Muscle of leg (tissue), 11 donors: ENCODE data around the gene SLC4A5. TPM values are rescaled to one million over a fixed set of nuclear protein-coding genes. Genes with fewer than 3 reads are reported as not detected.

Experiments used
- DNase-seq: peaks from one replicate; pipeline ENCODE4 v3.0.0; 2013
- H3K27ac ChIP-seq: one replicate; pipeline ENCODE4 v1.5.1; 2013; ENCODE audit warnings: mild to moderate bottlenecking, low read length, control low read depth
- H3K27me3 ChIP-seq: one replicate; pipeline ENCODE4 v1.6.1; 2013; ENCODE audit warnings: low read length; ENCODE audit not compliant: control insufficient read depth, insufficient read depth
- H3K36me3 ChIP-seq: one replicate; pipeline ENCODE4 v1.6.1; 2013; ENCODE audit warnings: low read length; ENCODE audit not compliant: control insufficient read depth, insufficient read depth
- H3K4me1 ChIP-seq: one replicate; pipeline ENCODE4 v1.6.1; 2013; ENCODE audit warnings: low read length; ENCODE audit not compliant: control insufficient read depth, insufficient read depth
- H3K4me3 ChIP-seq: one replicate; pipeline ENCODE4 v1.5.1; 2013; ENCODE audit warnings: low read length, control low read depth
- H3K9me3 ChIP-seq: replicated peaks from 2 replicates; pipeline ENCODE4 v1.6.1; 2013; ENCODE audit warnings: low read depth, low read length; ENCODE audit not compliant: control insufficient read depth
- WGBS: methylation state at CpG from one replicate; pipeline ENCODE4 v1.1.5; 2013; ENCODE audit warnings: missing lambda C conversion rate; ENCODE audit not compliant: insufficient coverage; 5-methylcytosine and 5-hydroxymethylcytosine counted together
- polyA plus RNA-seq, 8 donors: library from polyadenylated mRNA; unstranded; fragments of 120-200 nt; gene quantifications; one replicate each; pipeline versions ENCODE4 v1.2.1 to v1.2.3, GENCODE V29; 2013; ENCODE audit warnings: inconsistent platforms in 1 of 8, low replicate concordance in 1 of 8; ENCODE audit not compliant: insufficient read length in 8 of 8, insufficient read depth in 1 of 8
- total RNA-seq: library from RNA; stranded (reverse); fragments of 120-200 nt; gene quantifications from one replicate; pipeline ENCODE4 v1.2.4, GENCODE V29; 2013

Gene SLC4A5
- total and polyA plus RNA-seq, 9 donors, result 1.2 to 2.2 (median 1.6) TPM

DNA sequence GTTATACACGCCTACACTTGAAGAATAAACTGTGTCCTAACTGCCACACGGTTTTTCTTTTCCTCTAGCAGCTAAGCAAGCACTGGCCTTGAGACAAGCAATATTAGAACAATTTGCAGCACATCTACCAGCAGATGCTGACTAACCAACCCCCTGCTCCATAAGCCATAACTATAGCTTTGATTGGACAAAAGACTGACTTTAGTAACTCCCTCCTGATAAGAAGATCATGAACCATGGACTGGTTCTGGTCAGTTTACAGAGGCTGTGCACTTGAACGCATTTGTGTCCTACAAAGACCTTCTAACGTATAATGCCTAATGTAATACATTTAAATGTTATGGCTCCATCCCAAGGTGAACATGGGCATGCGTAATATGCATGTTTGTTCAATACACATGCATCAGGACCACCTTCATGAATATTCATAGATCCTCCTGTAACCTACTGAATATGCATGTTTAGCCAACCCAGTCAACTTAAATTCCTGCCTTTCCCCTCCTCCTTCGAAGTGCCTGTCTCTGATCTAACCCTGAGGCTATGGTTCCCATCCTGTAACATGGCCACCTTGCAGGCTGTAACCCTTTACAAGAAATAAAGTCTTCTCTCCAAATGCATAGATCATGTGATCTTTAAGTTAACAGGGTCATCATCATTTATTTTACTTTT is 26.5 kb downstream of the SLC4A5 start:
- WGBS, result 41% methylated on average over 4 of the region's 6 CpGs
- Histone ChIP-seq H3K27ac (no peak overlapping the region), H3K4me3 (no peak overlapping the region), H3K36me3 (peaks cover 5% of the 10 kb centered on the region), H3K4me1 (no peaks in the 10 kb centered on the region), H3K27me3 (no peaks in the 10 kb centered on the region), H3K9me3 (no peaks in the 10 kb centered on the region)
- DNase-seq, result no peak

DNA sequence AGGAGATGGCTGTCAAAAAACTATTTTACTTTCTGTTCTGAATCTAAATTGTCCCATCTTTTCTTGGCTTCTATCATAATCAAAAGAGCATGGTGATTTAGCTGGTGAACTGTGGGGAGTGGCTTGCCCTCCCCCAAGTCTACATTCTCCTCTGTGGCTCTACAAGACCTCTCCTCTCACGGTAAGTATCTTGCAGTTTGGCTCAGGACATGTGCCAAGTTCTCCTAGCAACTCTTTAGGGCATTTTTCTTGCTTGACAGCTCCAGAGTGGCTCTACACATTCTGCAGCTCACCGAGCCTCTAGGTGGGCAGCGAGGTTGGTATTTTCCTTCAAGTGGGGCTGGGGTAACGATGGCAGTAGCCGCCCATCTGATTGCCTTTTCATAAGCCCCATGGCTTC is 29.1 kb downstream of the SLC4A5 start:
- peaks cover 5% of the 10 kb centered on the region for H3K36me3 ChIP-seq
- H3K27me3 ChIP-seq, result no peaks in the 10 kb centered on the region
- H3K4me1 ChIP-seq, result no peaks in the 10 kb centered on the region
- H3K9me3 ChIP-seq, result no peaks in the 10 kb centered on the region
- no peak overlapping the region for H3K27ac ChIP-seq
- no peak for DNase-seq
- H3K4me3 ChIP-seq, result no peak overlapping the region
- no CpG with 5 or more reads among the region's 5 CpGs for WGBS

DNA sequence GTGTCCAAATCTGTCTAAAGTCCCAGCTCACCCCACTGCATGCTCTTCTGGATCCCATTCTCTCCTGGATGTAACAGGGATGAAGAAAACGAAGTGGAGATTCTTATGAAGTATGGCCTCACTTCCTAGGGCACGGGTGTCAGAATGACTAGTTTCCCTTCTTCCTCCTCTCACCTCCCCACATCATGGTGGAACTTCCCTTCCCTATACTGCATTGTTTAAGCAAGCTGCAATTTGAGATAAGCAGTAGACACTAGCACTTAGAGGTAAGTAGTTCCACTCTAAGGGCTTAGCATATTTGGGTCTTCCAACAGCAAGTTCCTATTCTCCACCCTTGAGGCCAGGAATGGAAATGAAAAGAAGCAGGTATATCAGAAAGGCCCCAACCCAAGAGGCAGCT is 29.7 kb downstream of the SLC4A5 start:
- Histone ChIP-seq H3K27me3 (no peaks in the 10 kb centered on the region), H3K4me3 (no peak overlapping the region), H3K36me3 (peaks cover 5% of the 10 kb centered on the region), H3K27ac (no peak overlapping the region), H3K4me1 (no peaks in the 10 kb centered on the region), H3K9me3 (no peaks in the 10 kb centered on the region)
- no CpG with 5 or more reads among the region's 2 CpGs for WGBS
- no peak for DNase-seq

DNA sequence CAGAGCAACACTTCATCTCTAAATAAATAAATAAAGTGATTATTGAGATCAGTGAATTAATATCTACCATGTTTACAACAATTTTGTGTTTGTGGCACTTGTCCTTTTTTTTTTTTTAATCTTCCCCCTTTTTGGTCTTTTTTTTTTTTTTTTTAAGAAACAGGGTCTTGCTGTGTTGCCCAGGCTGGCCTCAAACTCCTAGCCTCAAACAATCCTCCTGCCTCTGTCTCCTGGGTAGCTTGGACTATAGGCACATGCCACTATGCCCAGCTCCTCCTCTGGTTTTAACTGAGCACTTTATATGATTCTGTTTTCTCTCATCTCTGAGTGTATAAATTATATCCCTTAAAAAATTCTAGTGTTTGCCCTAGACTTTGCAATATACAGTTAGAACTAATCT is 30.3 kb downstream of the SLC4A5 start:
- Histone ChIP-seq H3K36me3 (peaks cover 5% of the 10 kb centered on the region), H3K27me3 (no peaks in the 10 kb centered on the region), H3K4me1 (no peaks in the 10 kb centered on the region), H3K9me3 (no peaks in the 10 kb centered on the region), H3K4me3 (no peak overlapping the region), H3K27ac (no peak overlapping the region)
- DNase-seq, result no peak

DNA sequence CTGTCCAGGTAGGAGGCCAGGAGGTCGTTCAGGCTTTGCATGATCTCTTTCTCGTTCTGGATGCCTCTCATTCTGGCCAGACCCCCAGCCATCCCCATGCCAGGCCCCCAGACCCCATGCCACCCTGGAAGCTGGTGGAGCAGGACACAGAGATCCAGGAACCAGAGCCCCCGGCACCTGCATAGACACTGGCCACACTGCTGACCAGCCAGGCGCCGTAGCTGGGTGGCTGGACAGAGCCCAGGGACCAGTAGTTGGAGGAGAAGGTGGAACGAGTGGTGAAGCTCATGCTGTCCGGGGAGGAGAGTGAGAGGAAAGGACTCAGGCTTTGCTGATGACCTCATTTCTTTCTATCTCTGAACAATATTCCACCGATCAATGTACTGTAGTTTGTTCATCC is 35.5 kb downstream of the SLC4A5 start:
- H3K9me3 ChIP-seq, result no peaks in the 10 kb centered on the region
- H3K27ac ChIP-seq, result no peak overlapping the region
- WGBS, result 83% methylated on average over 4 of the region's 8 CpGs
- H3K36me3 ChIP-seq, result no peaks in the 10 kb centered on the region
- no peaks in the 10 kb centered on the region for H3K27me3 ChIP-seq
- H3K4me1 ChIP-seq, result no peaks in the 10 kb centered on the region
- no peak for DNase-seq
- no peak overlapping the region for H3K4me3 ChIP-seq

DNA sequence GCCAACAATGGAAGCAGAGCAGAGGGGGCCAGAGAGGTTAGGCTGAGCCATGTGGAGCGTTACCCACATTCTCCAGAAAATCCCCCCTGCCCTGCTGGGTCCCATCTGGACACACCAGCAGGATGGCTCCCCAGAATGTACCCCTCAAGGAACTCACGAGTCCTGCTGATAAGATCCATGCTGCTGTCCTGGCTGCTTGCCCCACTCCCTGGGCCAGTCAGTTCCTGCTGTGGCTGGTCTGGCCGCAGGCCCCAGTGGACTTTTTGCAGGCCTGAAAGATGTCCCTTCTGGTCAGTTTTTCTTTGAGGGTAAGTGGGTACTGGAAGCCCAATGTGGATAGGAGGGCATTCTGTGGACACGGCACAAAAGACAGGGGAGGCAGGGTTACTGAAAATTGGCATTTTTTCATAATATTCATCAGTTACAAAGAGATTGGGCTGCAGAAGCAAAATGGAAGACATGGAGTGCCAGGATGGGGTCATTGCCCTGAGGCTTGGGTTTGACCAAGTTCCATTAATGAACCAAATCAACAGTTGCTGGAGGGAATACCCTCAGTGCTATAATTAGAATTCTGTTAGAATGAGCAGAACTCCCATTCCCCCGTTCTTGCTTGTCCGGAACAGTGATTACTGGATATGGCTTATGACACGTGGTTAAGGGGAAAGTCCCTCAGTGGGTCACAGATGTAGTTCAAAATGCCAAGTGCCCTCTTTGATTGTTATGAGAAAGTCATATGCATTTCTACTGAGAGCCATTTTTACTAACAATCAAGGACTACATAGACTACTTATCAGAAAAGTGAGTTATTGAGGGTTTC is 38.7 kb downstream of the SLC4A5 start:
- Histone ChIP-seq H3K9me3 (no peaks in the 10 kb centered on the region), H3K4me3 (no peak overlapping the region), H3K27ac (no peak overlapping the region), H3K36me3 (no peaks in the 10 kb centered on the region), H3K4me1 (no peaks in the 10 kb centered on the region), H3K27me3 (no peaks in the 10 kb centered on the region)
- WGBS, result 82% methylated on average over 4 of the region's 7 CpGs
- no peak for DNase-seq

DNA sequence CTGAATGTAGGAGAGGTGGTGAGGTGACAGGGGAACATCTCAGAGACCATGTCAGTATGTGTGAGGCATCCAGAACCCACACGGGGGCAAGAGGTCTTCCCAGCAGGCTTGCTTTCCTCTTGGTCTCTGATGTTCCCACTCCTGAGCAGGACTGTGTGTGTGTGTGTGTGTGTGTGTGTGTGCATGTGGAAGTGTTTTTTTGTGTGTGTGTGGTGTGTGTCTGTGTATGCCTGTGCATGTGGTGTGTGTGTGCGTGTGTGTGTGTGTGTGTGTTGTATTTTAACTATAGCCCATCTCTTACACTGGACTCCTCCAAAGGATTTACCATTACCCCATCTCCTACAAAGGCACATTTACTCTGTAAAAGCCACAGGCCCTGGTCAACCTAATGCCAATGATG is 40.4 kb downstream of the SLC4A5 start:
- H3K36me3 ChIP-seq, result no peaks in the 10 kb centered on the region
- no peaks in the 10 kb centered on the region for H3K4me1 ChIP-seq
- peaks cover 2% of the 10 kb centered on the region for H3K9me3 ChIP-seq
- WGBS, result 88% methylated on average over 1 of the region's 2 CpGs
- H3K4me3 ChIP-seq, result no peak overlapping the region
- DNase-seq, result no peak
- no peak overlapping the region for H3K27ac ChIP-seq
- H3K27me3 ChIP-seq, result no peaks in the 10 kb centered on the region

DNA sequence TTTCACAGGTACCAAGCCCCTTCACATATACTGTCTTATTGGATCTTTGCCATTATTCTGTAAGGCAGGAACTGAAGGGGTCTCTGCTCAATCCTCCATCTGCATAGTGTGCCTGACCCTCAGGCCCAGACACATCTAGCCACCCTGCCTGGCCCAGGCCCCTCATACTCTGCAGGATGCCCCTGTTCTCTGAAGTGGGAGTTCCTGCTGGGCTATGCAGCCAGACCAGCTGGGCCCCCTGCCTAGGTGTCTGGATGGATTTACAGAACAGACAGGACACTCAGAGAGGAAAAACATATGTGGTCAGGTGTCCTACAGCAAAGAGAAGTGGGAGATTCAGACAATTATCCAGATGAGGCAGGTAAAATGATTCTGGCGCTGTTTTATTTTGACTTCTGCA is 42.0 kb downstream of the SLC4A5 start:
- Histone ChIP-seq H3K27ac (no peak overlapping the region), H3K36me3 (no peaks in the 10 kb centered on the region), H3K4me3 (no peak overlapping the region), H3K9me3 (peaks cover 2% of the 10 kb centered on the region), H3K4me1 (no peaks in the 10 kb centered on the region), H3K27me3 (no peaks in the 10 kb centered on the region)
- WGBS, result no CpG with 5 or more reads among the region's 1 CpG
- no peak for DNase-seq

DNA sequence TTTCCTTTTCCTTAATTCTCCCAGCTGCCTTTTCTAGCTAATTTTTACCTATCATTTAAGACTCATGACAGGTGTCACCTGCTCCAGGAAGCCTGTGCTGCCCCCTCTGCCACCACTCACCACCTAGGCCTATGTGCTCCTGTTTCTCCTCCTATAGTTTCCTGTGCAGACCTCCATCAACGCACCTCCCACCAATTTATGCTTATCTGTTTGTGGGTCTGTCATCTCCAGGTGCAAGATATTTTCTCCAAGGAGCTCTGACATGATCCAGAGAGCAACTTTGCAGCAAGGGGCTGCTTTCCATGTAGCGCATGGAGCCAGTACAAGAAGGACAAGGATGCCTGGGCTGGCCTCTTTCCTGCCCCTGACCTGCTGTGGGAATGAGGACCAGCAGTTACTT is 42.7 kb downstream of the SLC4A5 start:
- no peaks in the 10 kb centered on the region for H3K36me3 ChIP-seq
- H3K9me3 ChIP-seq, result peaks cover 2% of the 10 kb centered on the region
- H3K27ac ChIP-seq, result no peak overlapping the region
- no peaks in the 10 kb centered on the region for H3K27me3 ChIP-seq
- H3K4me3 ChIP-seq, result no peak overlapping the region
- 85% methylated on average over 2 of the region's 2 CpGs for WGBS
- DNase-seq, result no peak
- no peaks in the 10 kb centered on the region for H3K4me1 ChIP-seq

DNA sequence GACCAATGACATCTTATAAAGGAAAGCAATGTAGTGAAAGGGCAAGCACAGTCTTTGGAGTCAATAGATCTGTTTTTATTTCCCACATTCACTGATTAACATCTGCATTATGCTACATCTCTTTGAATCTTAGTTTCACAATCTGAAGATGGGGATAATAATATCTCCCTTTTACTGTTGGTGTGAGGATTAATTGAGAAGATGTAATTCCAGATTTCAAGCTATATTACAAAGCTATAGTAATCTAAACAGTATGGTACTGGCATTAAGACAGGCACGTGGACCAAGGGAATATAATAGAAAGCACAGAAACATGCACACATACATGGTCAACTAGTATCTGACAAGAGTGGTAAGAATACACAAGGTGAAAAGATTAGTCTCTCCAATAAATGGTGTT is 45.3 kb downstream of the SLC4A5 start:
- Histone ChIP-seq H3K9me3 (peaks cover 2% of the 10 kb centered on the region), H3K27ac (no peak overlapping the region), H3K4me1 (no peaks in the 10 kb centered on the region), H3K4me3 (no peak overlapping the region), H3K36me3 (no peaks in the 10 kb centered on the region), H3K27me3 (no peaks in the 10 kb centered on the region)
- DNase-seq, result no peak
- no CpG with 5 or more reads among the region's 1 CpG for WGBS
